ENCODE measurements around the gene XCL2. TPM values are rescaled to one million over a fixed set of nuclear protein-coding genes. Genes with fewer than 3 reads are reported as not detected.
"Not testable (repeated sequence)": the region's sequence is repeated elsewhere in the genome, so short reads cannot be mapped to it uniquely, and the experiment has no call there.

XCL2 gene, protein sequence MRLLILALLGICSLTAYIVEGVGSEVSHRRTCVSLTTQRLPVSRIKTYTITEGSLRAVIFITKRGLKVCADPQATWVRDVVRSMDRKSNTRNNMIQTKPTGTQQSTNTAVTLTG
- total RNA-seq (2021) (not detected in 2 replicates), Bru-seq, nascent RNA (not detected), BruChase-seq, experiment 1, labeled RNA remaining after a 2-hour chase (not detected), BruChase-seq, experiment 2, labeled RNA remaining after a 6-hour chase (not detected)
- long read RNA-seq: 0 reads

- DNase-seq (ENCODE audit: low spot score); POLR2A ChIA-PET (ENCODE audit: low non-redundant PET); H3K4me3 ChIP-seq (ENCODE audit: low read depth, low read length, poor library complexity, severe bottlenecking); H3K9me3 ChIP-seq (ENCODE audit: low read depth, low read length, poor library complexity, severe bottlenecking); H3K36me3 ChIP-seq (ENCODE audit: insufficient read depth, low read length, poor library complexity, severe bottlenecking); intact Hi-C loops (cut with micrococcal nuclease; ENCODE audit: unreplicated experiment); H3K27me3 ChIP-seq (replicated peaks; ENCODE audit: insufficient read depth, low read depth, low read length, poor library complexity); H3K27ac ChIP-seq (ENCODE audit: low read depth, low read length, poor library complexity, severe bottlenecking); H3K4me1 ChIP-seq (ENCODE audit: insufficient read depth, low read length, poor library complexity, severe bottlenecking); BruUV-seq (replicated peaks); CTCF ChIA-PET: not testable (repeated sequence)
Observed at GRCh38 chr1:168543840-168544498, at the start of gene XCL2. XCL2 (minus strand) TSS chr1:168543997; CDS start chr1:168543964, 33 bp downstream.

GRCh38 chr1:168591641-168592250, 47.9 kb upstream of the XCL2 start:
- H3K36me3 ChIP-seq (ENCODE audit: insufficient read depth, low read length, poor library complexity, severe bottlenecking): no peaks in the 10 kb centered on the region
- no peak overlapping the region for H3K27ac ChIP-seq (ENCODE audit: low read depth, low read length, poor library complexity, severe bottlenecking)
- no peak for TF ChIP-seq EZH2 (IDR thresholded peaks at IDR 0.05; ENCODE audit: borderline replicate concordance, low read depth, low read length, poor library complexity, severe bottlenecking)
- TF ChIP-seq, protein P1, sequence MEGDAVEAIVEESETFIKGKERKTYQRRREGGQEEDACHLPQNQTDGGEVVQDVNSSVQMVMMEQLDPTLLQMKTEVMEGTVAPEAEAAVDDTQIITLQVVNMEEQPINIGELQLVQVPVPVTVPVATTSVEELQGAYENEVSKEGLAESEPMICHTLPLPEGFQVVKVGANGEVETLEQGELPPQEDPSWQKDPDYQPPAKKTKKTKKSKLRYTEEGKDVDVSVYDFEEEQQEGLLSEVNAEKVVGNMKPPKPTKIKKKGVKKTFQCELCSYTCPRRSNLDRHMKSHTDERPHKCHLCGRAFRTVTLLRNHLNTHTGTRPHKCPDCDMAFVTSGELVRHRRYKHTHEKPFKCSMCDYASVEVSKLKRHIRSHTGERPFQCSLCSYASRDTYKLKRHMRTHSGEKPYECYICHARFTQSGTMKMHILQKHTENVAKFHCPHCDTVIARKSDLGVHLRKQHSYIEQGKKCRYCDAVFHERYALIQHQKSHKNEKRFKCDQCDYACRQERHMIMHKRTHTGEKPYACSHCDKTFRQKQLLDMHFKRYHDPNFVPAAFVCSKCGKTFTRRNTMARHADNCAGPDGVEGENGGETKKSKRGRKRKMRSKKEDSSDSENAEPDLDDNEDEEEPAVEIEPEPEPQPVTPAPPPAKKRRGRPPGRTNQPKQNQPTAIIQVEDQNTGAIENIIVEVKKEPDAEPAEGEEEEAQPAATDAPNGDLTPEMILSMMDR (conservative IDR thresholded peaks at IDR 0.05; ENCODE audit: low read depth, low read length): no peak
- BruUV-seq (replicated peaks): no TSS peak
- POLR2A ChIA-PET (ENCODE audit: low non-redundant PET): no interaction called here
- H3K4me1 ChIP-seq (ENCODE audit: insufficient read depth, low read length, poor library complexity, severe bottlenecking): no peaks in the 10 kb centered on the region
- H3K4me3 ChIP-seq (ENCODE audit: low read depth, low read length, poor library complexity, severe bottlenecking): no peak overlapping the region
- no peak for DNase-seq (ENCODE audit: low spot score)
- CTCF ChIA-PET: no interaction called here
- no peaks in the 10 kb centered on the region for H3K27me3 ChIP-seq (replicated peaks; ENCODE audit: insufficient read depth, low read depth, low read length, poor library complexity)
- H3K9me3 ChIP-seq (ENCODE audit: low read depth, low read length, poor library complexity, severe bottlenecking): no peaks in the 10 kb centered on the region
- intact Hi-C loops (cut with micrococcal nuclease; ENCODE audit: unreplicated experiment): no loop called here

DNA sequence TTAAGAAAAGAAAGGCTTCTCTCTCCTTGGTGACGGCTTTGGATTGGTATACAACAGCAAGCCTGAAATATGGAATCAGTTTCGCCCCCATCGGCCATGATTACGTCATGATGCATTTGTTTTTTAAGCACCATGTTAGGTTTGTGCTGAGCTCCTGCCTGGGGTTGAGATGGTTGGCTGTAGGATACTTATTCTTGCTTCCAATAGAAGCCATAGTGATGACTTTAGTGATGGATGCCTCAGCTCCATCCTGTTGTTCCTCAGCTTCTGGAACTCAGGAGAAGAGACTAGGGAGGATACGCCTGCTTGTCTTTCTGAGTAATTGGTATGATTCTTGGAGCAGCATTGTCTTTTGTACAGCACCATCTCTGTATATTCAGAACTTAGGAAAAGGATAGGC, 47.3 kb upstream of the XCL2 start:
- TF ChIP-seq, protein P1 (conservative IDR thresholded peaks at IDR 0.05; ENCODE audit: low read depth, low read length): no peak
- no peak for TF ChIP-seq EZH2 (IDR thresholded peaks at IDR 0.05; ENCODE audit: borderline replicate concordance, low read depth, low read length, poor library complexity, severe bottlenecking)
- DNase-seq (ENCODE audit: low spot score): no peak
- H3K36me3 ChIP-seq (ENCODE audit: insufficient read depth, low read length, poor library complexity, severe bottlenecking): no peaks in the 10 kb centered on the region
- POLR2A ChIA-PET (ENCODE audit: low non-redundant PET): no interaction called here
- H3K27me3 ChIP-seq (replicated peaks; ENCODE audit: insufficient read depth, low read depth, low read length, poor library complexity): no peaks in the 10 kb centered on the region
- no peak overlapping the region for H3K27ac ChIP-seq (ENCODE audit: low read depth, low read length, poor library complexity, severe bottlenecking)
- H3K4me1 ChIP-seq (ENCODE audit: insufficient read depth, low read length, poor library complexity, severe bottlenecking): no peaks in the 10 kb centered on the region
- no peaks in the 10 kb centered on the region for H3K9me3 ChIP-seq (ENCODE audit: low read depth, low read length, poor library complexity, severe bottlenecking)
- no peak overlapping the region for H3K4me3 ChIP-seq (ENCODE audit: low read depth, low read length, poor library complexity, severe bottlenecking)
- CTCF ChIA-PET: no interaction called here
- no TSS peak for BruUV-seq (replicated peaks)
- intact Hi-C loops (cut with micrococcal nuclease; ENCODE audit: unreplicated experiment): no loop called here

All from A673 (cell line).